ENCODE measurements around the gene GUK1. TPM values are rescaled to one million over a fixed set of nuclear protein-coding genes. Genes with fewer than 3 reads are reported as not detected.

The GUK1 gene
- polyA plus RNA-seq, 3 donors, result 262 to 391 (median 316) TPM

- Histone ChIP-seq H3K9me3 (replicated peaks in 1 of 2; ENCODE audit: control insufficient read depth in 1 of 2, insufficient read depth in 1 of 2, low read length in 2 of 2) (no peaks in the 10 kb centered on the region), H3K79me2 (ENCODE audit: insufficient read depth, low read length) (peaks cover 49% of the 10 kb centered on the region), H3K9ac (ENCODE audit: insufficient read depth, low read length, poor library complexity, severe bottlenecking) (no peak overlapping the region), H3K27me3 (ENCODE audit: control insufficient read depth in 2 of 2, insufficient read depth in 2 of 2, low read length in 2 of 2) (no peaks in the 10 kb centered on the region), H3K27ac (ENCODE audit: low read depth in 1 of 2, low read length in 2 of 2) (no peak overlapping the region), H3K36me3 (replicated peaks in 1 of 2; ENCODE audit: control insufficient read depth in 1 of 2, insufficient read depth in 2 of 2, low read length in 2 of 2) (peaks cover 36 to 40% of the 10 kb centered on the region in 2 donors), H2AFZ (ENCODE audit: insufficient read depth, low read depth, low read length, poor library complexity, severe bottlenecking) (no peak overlapping the region), H3K4me3 (replicated peaks in 1 of 3; ENCODE audit: low read depth in 2 of 3, low read length in 3 of 3) (no peak overlapping the region), H3K4me2 (replicated peaks; ENCODE audit: extremely low read depth, low read length, poor library complexity, severe bottlenecking) (no peak overlapping the region), H4K20me1 (ENCODE audit: insufficient read depth, low read length) (peaks cover 96% of the 10 kb centered on the region), H3K4me1 (ENCODE audit: control insufficient read depth in 1 of 2, insufficient read depth in 2 of 2, low read length in 2 of 2) (peaks cover 7 to 10% of the 10 kb centered on the region in 2 donors)
- Mint-ChIP-seq H3K27ac (peak overlapping the region in 1 of 7 donors; percentile 1), H3K4me1 (peaks cover 23% of the 10 kb centered on the region), H3K36me3 (peaks cover 17 to 55% of the 10 kb centered on the region in 2 donors), H3K9me3 (no peaks in the 10 kb centered on the region), H3K4me3 (no peak overlapping the region), H3K27me3 (ENCODE audit: low read depth in 3 of 3) (peaks cover 0 to 4% (median 0%) of the 10 kb centered on the region in 3 donors)
- WGBS (ENCODE audit: insufficient coverage), result 96% methylated on average over 7 of the region's 18 CpGs
- no peak for DNase-seq
- intact Hi-C loops (cut with micrococcal nuclease), result no loop called here
- no peak for TF ChIP-seq CTCF (IDR thresholded peaks at IDR 0.05)
Measured at GRCh38 chr1:228146417-228147150, 6.5 kb downstream of the GUK1 start.

GRCh38 chr1:228147151-228147693 is 7.1 kb downstream of the GUK1 start:
- H3K9ac ChIP-seq (ENCODE audit: insufficient read depth, low read length, poor library complexity, severe bottlenecking), result no peak overlapping the region
- H3K36me3 ChIP-seq (replicated peaks in 1 of 2; ENCODE audit: control insufficient read depth in 1 of 2, insufficient read depth in 2 of 2, low read length in 2 of 2), result peaks cover 33 to 40% of the 10 kb centered on the region in 2 donors
- intact Hi-C loops (cut with micrococcal nuclease), result no loop called here

More at GRCh38 chr1:228147151-228147693, 7.1 kb downstream of the GUK1 start:
- peaks cover 0 to 4% (median 0%) of the 10 kb centered on the region in 3 donors for H3K27me3 Mint-ChIP-seq (ENCODE audit: low read depth in 3 of 3)
- Histone ChIP-seq H3K4me3 (replicated peaks in 1 of 3; ENCODE audit: low read depth in 2 of 3, low read length in 3 of 3) (no peak overlapping the region), H4K20me1 (ENCODE audit: insufficient read depth, low read length) (peaks cover 90% of the 10 kb centered on the region), H3K27me3 (ENCODE audit: control insufficient read depth in 2 of 2, insufficient read depth in 2 of 2, low read length in 2 of 2) (no peaks in the 10 kb centered on the region), H3K79me2 (ENCODE audit: insufficient read depth, low read length) (peaks cover 43% of the 10 kb centered on the region), H3K27ac (ENCODE audit: low read depth in 1 of 2, low read length in 2 of 2) (no peak overlapping the region), H3K9me3 (replicated peaks in 1 of 2; ENCODE audit: control insufficient read depth in 1 of 2, insufficient read depth in 1 of 2, low read length in 2 of 2) (no peaks in the 10 kb centered on the region), H2AFZ (ENCODE audit: insufficient read depth, low read depth, low read length, poor library complexity, severe bottlenecking) (no peak overlapping the region), H3K4me1 (ENCODE audit: control insufficient read depth in 1 of 2, insufficient read depth in 2 of 2, low read length in 2 of 2) (peaks cover 1 to 4% of the 10 kb centered on the region in 2 donors), H3K4me2 (replicated peaks; ENCODE audit: extremely low read depth, low read length, poor library complexity, severe bottlenecking) (no peak overlapping the region)
- peak overlapping the region in 1 of 7 donors; percentile 30 for H3K27ac Mint-ChIP-seq
- H3K36me3 Mint-ChIP-seq, result peaks cover 17 to 50% of the 10 kb centered on the region in 2 donors
- 98% methylated on average over 20 of the region's 20 CpGs for WGBS (ENCODE audit: insufficient coverage)
- no peak for TF ChIP-seq CTCF (IDR thresholded peaks at IDR 0.05)
- DNase-seq, result no peak
- peaks cover 17% of the 10 kb centered on the region for H3K4me1 Mint-ChIP-seq
- H3K4me3 Mint-ChIP-seq, result no peak overlapping the region
- H3K9me3 Mint-ChIP-seq, result no peaks in the 10 kb centered on the region
